A673 (cell line): ENCODE data around the gene ZNF394. TPM values are rescaled to one million over a fixed set of nuclear protein-coding genes. Genes with fewer than 3 reads are reported as not detected.

Experiments
- BruUV-seq: library from RNA; stranded (reverse); fragments of 400-500 nt; replicated peaks from 2 replicates; lab custom pipeline; 2021; lab: Mats Ljungman, UMichigan
- CTCF ChIA-PET: fragments of 300-600 bp; sonication (Branson Sonifier 250); formaldehyde crosslinking; loops from one replicate; lab custom pipeline; 2022; ENCODE audit warnings: antibody characterized with exemption; lab: Charles Lee
- POLR2A ChIA-PET: fragments of 300-600 bp; sonication (Branson Sonifier 250); formaldehyde crosslinking; loops from one replicate; lab custom pipeline; 2022; ENCODE audit warnings: antibody characterized with exemption; ENCODE audit not compliant: low non-redundant PET; lab: Charles Lee
- DNase-seq: peaks from one replicate; pipeline ENCODE4 v3.0.0-alpha.2; 2015; ENCODE audit warnings: low spot score
- H3K27ac ChIP-seq: fragments of 200-600 bp; sonication (generic); 2 replicates; pipeline ENCODE4 v1.5.1; 2016; ENCODE audit warnings: mixed run types, low read depth, mild to moderate bottlenecking, mixed read lengths, antibody characterized with exemption, low read length; ENCODE audit not compliant: poor library complexity, severe bottlenecking
- H3K27me3 ChIP-seq: fragments of 200-600 bp; sonication (generic); replicated peaks from 2 replicates; pipeline ENCODE4 v1.6.1; 2017; ENCODE audit warnings: mixed run types, low read depth, mild to moderate bottlenecking, mixed read lengths, antibody characterized with exemption, low read length; ENCODE audit not compliant: insufficient read depth, poor library complexity
- H3K36me3 ChIP-seq: fragments of 200-600 bp; sonication (generic); 2 replicates; pipeline ENCODE4 v1.6.1; 2016; ENCODE audit warnings: mixed run types, mild to moderate bottlenecking, mixed read lengths, antibody characterized with exemption, low read length; ENCODE audit not compliant: insufficient read depth, poor library complexity, severe bottlenecking
- H3K4me1 ChIP-seq: fragments of 200-600 bp; sonication (generic); 2 replicates; pipeline ENCODE4 v1.6.1; 2017; ENCODE audit warnings: mixed run types, mild to moderate bottlenecking, mixed read lengths, antibody characterized with exemption, low read length; ENCODE audit not compliant: insufficient read depth, poor library complexity, severe bottlenecking
- H3K4me3 ChIP-seq: fragments of 200-600 bp; sonication (generic); 2 replicates; pipeline ENCODE4 v1.5.1; 2016; ENCODE audit warnings: low read depth, mixed run types, mild to moderate bottlenecking, mixed read lengths, low read length; ENCODE audit not compliant: poor library complexity, severe bottlenecking
- H3K9me3 ChIP-seq: fragments of 200-600 bp; sonication (generic); 2 replicates; pipeline ENCODE4 v1.6.1; 2016; ENCODE audit warnings: mixed run types, low read depth, mild to moderate bottlenecking, mixed read lengths, antibody characterized with exemption, low read length; ENCODE audit not compliant: poor library complexity, severe bottlenecking
- EZH2 ChIP-seq: fragments of 200-600 bp; sonication (generic); IDR thresholded peaks from 2 replicates; pipeline ENCODE4 v1.6.1; 2017; ENCODE audit warnings: borderline replicate concordance, low read depth, mild to moderate bottlenecking, mixed read lengths, antibody characterized with exemption, low read length; ENCODE audit not compliant: poor library complexity, severe bottlenecking
- intact Hi-C: fragments of 100-400 bp; cut with micrococcal nuclease; formaldehyde crosslinking; loops from one replicate; pipeline ENCODE4 v1.10.0; 2022; ENCODE audit not compliant: unreplicated experiment
- total RNA-seq: library from RNA; stranded (reverse); gene quantifications from 2 replicates; pipeline ENCODE4 v1.2.3, GENCODE V29; 2021
- TF ChIP-seq, protein P1 (sequence below): fragments of 300-800, 200-600 bp; sonication (generic); conservative IDR thresholded peaks from 2 replicates; pipeline ENCODE4 v1.5.1; 2017; ENCODE audit warnings: low read depth, mild to moderate bottlenecking, antibody characterized with exemption, low read length, moderate library complexity, mixed read lengths

The ZNF394 gene
- total RNA-seq, 1 experiment from 2014 or later: 20.2 TPM

GRCh38 chr7:99469381-99470065 is 30.6 kb downstream of the ZNF394 start:
- no peak overlapping the region for H3K27ac ChIP-seq
- no peaks in the 10 kb centered on the region for H3K27me3 ChIP-seq
- intact Hi-C loops: no loop called here
- POLR2A ChIA-PET: no interaction called here
- no peak for TF ChIP-seq EZH2
- TF ChIP-seq, protein P1, sequence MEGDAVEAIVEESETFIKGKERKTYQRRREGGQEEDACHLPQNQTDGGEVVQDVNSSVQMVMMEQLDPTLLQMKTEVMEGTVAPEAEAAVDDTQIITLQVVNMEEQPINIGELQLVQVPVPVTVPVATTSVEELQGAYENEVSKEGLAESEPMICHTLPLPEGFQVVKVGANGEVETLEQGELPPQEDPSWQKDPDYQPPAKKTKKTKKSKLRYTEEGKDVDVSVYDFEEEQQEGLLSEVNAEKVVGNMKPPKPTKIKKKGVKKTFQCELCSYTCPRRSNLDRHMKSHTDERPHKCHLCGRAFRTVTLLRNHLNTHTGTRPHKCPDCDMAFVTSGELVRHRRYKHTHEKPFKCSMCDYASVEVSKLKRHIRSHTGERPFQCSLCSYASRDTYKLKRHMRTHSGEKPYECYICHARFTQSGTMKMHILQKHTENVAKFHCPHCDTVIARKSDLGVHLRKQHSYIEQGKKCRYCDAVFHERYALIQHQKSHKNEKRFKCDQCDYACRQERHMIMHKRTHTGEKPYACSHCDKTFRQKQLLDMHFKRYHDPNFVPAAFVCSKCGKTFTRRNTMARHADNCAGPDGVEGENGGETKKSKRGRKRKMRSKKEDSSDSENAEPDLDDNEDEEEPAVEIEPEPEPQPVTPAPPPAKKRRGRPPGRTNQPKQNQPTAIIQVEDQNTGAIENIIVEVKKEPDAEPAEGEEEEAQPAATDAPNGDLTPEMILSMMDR: no peak
- H3K9me3 ChIP-seq: no peaks in the 10 kb centered on the region
- no TSS peak for BruUV-seq
- peaks cover 14% of the 10 kb centered on the region for H3K4me1 ChIP-seq
- DNase-seq: no peak
- CTCF ChIA-PET: no interaction called here
- H3K4me3 ChIP-seq: no peak overlapping the region
- H3K36me3 ChIP-seq: no peaks in the 10 kb centered on the region

DNA sequence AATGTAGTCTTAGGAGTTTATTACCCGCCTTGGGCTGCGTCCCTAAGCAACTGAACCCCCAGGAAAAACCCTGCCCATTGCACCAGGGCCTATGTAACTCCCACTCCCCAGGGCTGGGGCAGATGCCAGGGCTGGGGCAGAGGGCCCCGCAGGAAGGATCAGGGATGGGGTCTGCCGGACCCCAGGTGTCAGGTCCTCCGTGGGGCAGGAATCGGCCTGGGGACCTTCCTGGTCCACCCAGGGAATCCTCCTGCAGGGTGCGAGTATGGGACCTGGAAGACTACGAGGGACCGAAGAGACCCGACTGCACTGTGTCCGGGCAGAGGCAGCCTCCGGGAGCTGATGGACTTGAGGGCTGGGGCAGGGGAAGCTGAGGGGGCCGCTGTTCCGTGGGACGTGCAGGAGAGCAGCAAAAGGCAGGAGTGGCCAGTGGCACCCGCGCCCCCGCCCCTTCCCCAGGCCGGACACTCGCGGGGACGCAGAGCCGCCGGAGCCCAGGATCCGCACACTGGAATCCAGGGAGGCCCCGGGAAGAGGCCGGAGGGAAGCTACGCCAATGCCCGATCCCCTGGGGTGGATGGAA is 31.7 kb downstream of the ZNF394 start:
- POLR2A ChIA-PET: no interaction called here
- peaks cover 7% of the 10 kb centered on the region for H3K4me1 ChIP-seq
- intact Hi-C loops: no loop called here
- BruUV-seq: no TSS peak
- CTCF ChIA-PET: interaction anchor here (0.6 kb wide), 1 partner anchor 53 kb away, joined by 8 read pairs; no protein-coding TSS in a partner anchor
- H3K9me3 ChIP-seq: no peaks in the 10 kb centered on the region
- peaks cover 6% of the 10 kb centered on the region for H3K36me3 ChIP-seq
- H3K27ac ChIP-seq: no peak overlapping the region
- no peaks in the 10 kb centered on the region for H3K27me3 ChIP-seq
- TF ChIP-seq, protein P1: no peak
- no peak for TF ChIP-seq EZH2
- DNase-seq: no peak
- no peak overlapping the region for H3K4me3 ChIP-seq

- Histone ChIP-seq H3K9me3 (no peaks in the 10 kb centered on the region), H3K27me3 (no peaks in the 10 kb centered on the region), H3K4me1 (peaks cover 7% of the 10 kb centered on the region), H3K4me3 (peak overlapping the region; percentile 70), H3K36me3 (peaks cover 11% of the 10 kb centered on the region), H3K27ac (peak overlapping the region; percentile 88)
- TSS peak; percentile 53 for BruUV-seq
- ChIA-PET CTCF (no interaction called here), POLR2A (interaction anchor here (0.6 kb wide), 1 partner anchor 318 kb away, joined by 3 read pairs; no protein-coding TSS in a partner anchor)
- intact Hi-C loops: no loop called here
- no peak for TF ChIP-seq EZH2
- TF ChIP-seq, protein P1: no peak
- DNase-seq: no peak
Observed at GRCh38 chr7:99465421-99465768, 34.7 kb downstream of the ZNF394 start.
